CD4-positive, alpha-beta memory T cell (primary cell): ENCODE data around the gene RBBP8NL. TPM values are rescaled to one million over a fixed set of nuclear protein-coding genes. Genes with fewer than 3 reads are reported as not detected.

ENCODE experiments used
- CTCF ChIA-PET: fragments of 350-600 bp; sonication (Branson Sonifier 250); formaldehyde crosslinking; loops from one replicate; lab custom pipeline; 2021; ENCODE audit warnings: inconsistent platforms; ENCODE audit not compliant: partially characterized antibody; lab: Charles Lee
- POLR2A ChIA-PET: fragments of 350-600 bp; sonication (Branson Sonifier 250); formaldehyde crosslinking; loops from one replicate; lab custom pipeline; 2021; ENCODE audit not compliant: partially characterized antibody; lab: Charles Lee
- DNase-seq, 5 donors: peaks; one replicate each; pipeline versions ENCODE4 v3.0.0 to v3.0.0-alpha.2; 2020 to 2022; ENCODE audit warnings: mixed read lengths in 1 of 5
- H3K27ac ChIP-seq: one replicate; pipeline ENCODE4 v1.7.0; 2013; ENCODE audit warnings: low read depth, low read length
- H3K27me3 ChIP-seq: 2 replicates; pipeline ENCODE4 v1.7.0; 2013; ENCODE audit warnings: mild to moderate bottlenecking, low read length, moderate library complexity; ENCODE audit not compliant: insufficient read depth
- H3K36me3 ChIP-seq: 2 replicates; pipeline ENCODE4 v1.7.0; 2013; ENCODE audit warnings: mild to moderate bottlenecking, low read length, moderate library complexity; ENCODE audit not compliant: insufficient read depth
- H3K4me1 ChIP-seq: 2 replicates; pipeline ENCODE4 v1.7.0; 2013; ENCODE audit warnings: mild to moderate bottlenecking, low read length, moderate library complexity; ENCODE audit not compliant: insufficient read depth
- H3K4me3 ChIP-seq, 2 donors: one replicate each; pipeline ENCODE4 v1.7.0; 2013; ENCODE audit warnings: low read length in 2 of 2, mild to moderate bottlenecking in 1 of 2
- H3K9me3 ChIP-seq, 2 donors: one replicate each; pipeline ENCODE4 v1.7.0; 2013; ENCODE audit warnings: low read length in 2 of 2, control low read depth in 1 of 2; ENCODE audit not compliant: control insufficient read depth in 1 of 2
- H3K27ac Mint-ChIP-seq, 7 donors: one replicate each; pipeline ENCODE4 v1.8.0; 2020 to 2021; ENCODE audit warnings: mixed read lengths in 7 of 7, mild to moderate bottlenecking in 6 of 7, inconsistent platforms in 3 of 7, moderate library complexity in 3 of 7
- H3K27me3 Mint-ChIP-seq, 2 donors: one replicate each; pipeline ENCODE4 v1.8.0; 2020 to 2021; ENCODE audit warnings: mixed read lengths in 2 of 2
- H3K36me3 Mint-ChIP-seq, 2 donors: one replicate each; pipeline ENCODE4 v1.8.0; 2020 to 2021; ENCODE audit warnings: mixed read lengths in 2 of 2, inconsistent platforms in 1 of 2, mild to moderate bottlenecking in 1 of 2
- H3K4me1 Mint-ChIP-seq, 4 donors: one replicate each; pipeline ENCODE4 v1.8.0; 2020 to 2021; ENCODE audit warnings: mixed read lengths in 4 of 4, mild to moderate bottlenecking in 1 of 4
- H3K4me3 Mint-ChIP-seq, 8 donors: one replicate each; pipeline ENCODE4 v1.8.0; 2020 to 2021; ENCODE audit warnings: mixed read lengths in 8 of 8, mild to moderate bottlenecking in 7 of 8, moderate library complexity in 6 of 8, inconsistent platforms in 3 of 8
- H3K9me3 Mint-ChIP-seq, 8 donors: one replicate each; pipeline ENCODE4 v1.8.0; 2020 to 2021; ENCODE audit warnings: mixed read lengths in 8 of 8, mild to moderate bottlenecking in 5 of 8, inconsistent platforms in 3 of 8, moderate library complexity in 1 of 8
- intact Hi-C: fragments of 100-400 bp; cut with micrococcal nuclease; formaldehyde crosslinking; loops from one replicate; pipeline ENCODE4 v1.15.1; 2023
- polyA plus RNA-seq, 2 donors: library from polyadenylated mRNA; unstranded; fragments of 300-500 nt; fragmentation: Illumina TruSeq; gene quantifications; one replicate each; pipeline ENCODE4 v1.2.3, GENCODE V29; 2021
- total RNA-seq, 2 experiments: library from RNA; stranded (reverse); gene quantifications; one replicate each; pipeline ENCODE4 v1.2.3, GENCODE V29; 2021

The RBBP8NL gene
- total and polyA plus RNA-seq, 4 experiments from 2014 or later = not detected

DNA sequence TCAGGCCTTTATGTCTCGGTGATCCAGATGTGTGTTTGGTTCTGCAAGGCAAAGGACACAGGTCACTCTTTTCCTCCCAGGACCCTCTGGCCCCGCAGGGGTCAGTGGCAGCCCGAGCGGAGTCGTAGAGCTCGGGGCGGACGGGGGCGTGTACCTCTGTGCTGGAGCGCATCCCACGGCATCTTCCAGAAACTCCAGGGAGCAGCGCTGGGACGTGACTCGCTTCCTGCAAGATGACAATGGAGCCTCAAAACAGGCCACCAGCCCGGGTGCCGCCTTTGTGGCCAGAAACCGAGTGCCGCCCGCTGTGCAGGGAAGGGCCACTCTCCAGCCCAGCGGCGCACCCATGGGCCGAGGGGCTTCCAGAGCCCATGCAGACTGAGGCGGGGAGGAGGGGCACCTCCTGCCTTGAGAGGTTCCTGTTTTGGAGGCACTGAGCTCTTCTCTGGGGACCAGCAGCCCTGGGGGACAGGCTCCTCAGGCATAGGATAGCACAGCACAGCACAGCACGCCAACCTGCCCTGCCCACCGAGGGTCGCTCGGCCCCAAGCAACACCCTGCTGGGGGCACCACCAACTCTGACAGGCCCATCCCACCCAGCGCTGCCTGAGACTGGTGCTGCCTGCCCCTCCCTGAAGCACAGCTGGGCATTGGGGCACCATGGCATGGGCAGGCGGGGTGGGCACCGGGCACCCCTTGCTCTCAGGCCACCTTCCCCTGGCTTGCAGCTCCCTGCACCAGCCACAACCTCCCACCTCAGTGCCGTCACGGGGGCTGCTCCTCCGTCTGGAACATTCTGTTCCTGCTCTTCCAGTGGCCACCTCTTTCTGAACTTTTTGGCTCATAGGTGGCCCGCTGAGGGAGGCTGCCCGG, 30.7 kb downstream of the RBBP8NL start:
- H3K36me3 ChIP-seq = no peaks in the 10 kb centered on the region
- no peaks in the 10 kb centered on the region for H3K4me1 ChIP-seq
- Mint-ChIP-seq H3K36me3 (peaks cover 0 to 16% of the 10 kb centered on the region in 2 donors), H3K27ac (peak overlapping the region in 1 of 7 donors; percentile 29), H3K4me1 (peaks cover 0 to 5% (median 1%) of the 10 kb centered on the region in 4 donors), H3K4me3 (no peak overlapping the region), H3K9me3 (peaks cover 0 to 3% (median 0%) of the 10 kb centered on the region in 8 donors), H3K27me3 (no peaks in the 10 kb centered on the region)
- no peak overlapping the region for H3K4me3 ChIP-seq
- no peak overlapping the region for H3K27ac ChIP-seq
- H3K9me3 ChIP-seq = no peaks in the 10 kb centered on the region
- CTCF ChIA-PET = no interaction called here
- POLR2A ChIA-PET = no interaction called here
- intact Hi-C loops = no loop called here
- H3K27me3 ChIP-seq = no peaks in the 10 kb centered on the region
- no peak for DNase-seq

DNA sequence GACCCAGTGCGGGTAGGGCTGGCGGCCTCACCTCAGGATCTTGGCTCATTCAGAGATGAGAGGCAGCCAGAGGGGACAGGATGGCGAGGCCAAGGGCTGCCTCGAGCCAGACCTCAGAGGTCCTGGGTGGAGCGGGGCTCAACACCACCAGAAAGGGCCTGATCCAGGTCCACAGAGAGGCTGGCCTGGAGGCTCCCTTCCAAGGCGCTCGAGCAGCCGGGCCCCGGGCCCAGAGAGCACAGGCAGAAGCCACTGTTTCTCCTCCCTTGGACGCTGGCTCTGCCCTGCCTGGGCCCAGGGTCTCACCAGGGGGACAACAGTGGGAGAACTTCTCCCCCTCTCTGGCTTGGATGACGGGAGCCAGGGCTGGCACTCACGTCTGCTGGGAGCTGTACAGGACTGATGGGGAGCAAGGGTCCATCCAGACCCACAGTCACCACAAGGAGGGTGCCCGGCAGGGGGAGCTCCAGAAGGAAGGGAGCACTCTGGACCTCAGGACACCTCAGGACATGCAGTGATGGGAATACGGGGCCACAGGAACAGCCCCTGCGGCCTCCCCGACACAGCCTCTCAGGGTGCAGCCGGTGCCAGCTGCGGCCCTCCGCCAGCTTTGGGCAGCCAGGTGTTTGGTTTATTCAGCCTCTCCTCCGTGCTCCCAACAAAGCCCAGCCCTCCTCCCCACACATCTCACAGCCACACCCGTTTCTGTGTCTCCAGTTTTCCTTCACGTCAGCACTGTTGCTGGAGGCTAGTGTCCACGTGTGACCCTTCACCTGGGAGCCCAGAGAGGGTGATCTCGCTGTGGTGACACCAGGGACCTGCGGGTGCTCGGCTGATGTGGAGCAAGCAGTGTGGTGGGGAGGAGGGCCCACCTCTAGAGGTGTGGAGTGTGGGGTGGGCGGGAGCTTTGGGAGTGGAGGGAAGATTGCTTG, 31.8 kb downstream of the RBBP8NL start:
- Mint-ChIP-seq H3K4me1 (no peaks in the 10 kb centered on the region), H3K27me3 (no peaks in the 10 kb centered on the region), H3K27ac (no peak overlapping the region), H3K9me3 (peaks cover 0 to 3% (median 0%) of the 10 kb centered on the region in 8 donors), H3K4me3 (no peak overlapping the region), H3K36me3 (peaks cover 0 to 15% of the 10 kb centered on the region in 2 donors)
- CTCF ChIA-PET = no interaction called here
- no peak overlapping the region for H3K4me3 ChIP-seq
- H3K27me3 ChIP-seq = no peaks in the 10 kb centered on the region
- no peaks in the 10 kb centered on the region for H3K9me3 ChIP-seq
- intact Hi-C loops = no loop called here
- peaks cover 7% of the 10 kb centered on the region for H3K36me3 ChIP-seq
- no peak overlapping the region for H3K27ac ChIP-seq
- no peaks in the 10 kb centered on the region for H3K4me1 ChIP-seq
- no peak for DNase-seq
- POLR2A ChIA-PET = no interaction called here

DNA sequence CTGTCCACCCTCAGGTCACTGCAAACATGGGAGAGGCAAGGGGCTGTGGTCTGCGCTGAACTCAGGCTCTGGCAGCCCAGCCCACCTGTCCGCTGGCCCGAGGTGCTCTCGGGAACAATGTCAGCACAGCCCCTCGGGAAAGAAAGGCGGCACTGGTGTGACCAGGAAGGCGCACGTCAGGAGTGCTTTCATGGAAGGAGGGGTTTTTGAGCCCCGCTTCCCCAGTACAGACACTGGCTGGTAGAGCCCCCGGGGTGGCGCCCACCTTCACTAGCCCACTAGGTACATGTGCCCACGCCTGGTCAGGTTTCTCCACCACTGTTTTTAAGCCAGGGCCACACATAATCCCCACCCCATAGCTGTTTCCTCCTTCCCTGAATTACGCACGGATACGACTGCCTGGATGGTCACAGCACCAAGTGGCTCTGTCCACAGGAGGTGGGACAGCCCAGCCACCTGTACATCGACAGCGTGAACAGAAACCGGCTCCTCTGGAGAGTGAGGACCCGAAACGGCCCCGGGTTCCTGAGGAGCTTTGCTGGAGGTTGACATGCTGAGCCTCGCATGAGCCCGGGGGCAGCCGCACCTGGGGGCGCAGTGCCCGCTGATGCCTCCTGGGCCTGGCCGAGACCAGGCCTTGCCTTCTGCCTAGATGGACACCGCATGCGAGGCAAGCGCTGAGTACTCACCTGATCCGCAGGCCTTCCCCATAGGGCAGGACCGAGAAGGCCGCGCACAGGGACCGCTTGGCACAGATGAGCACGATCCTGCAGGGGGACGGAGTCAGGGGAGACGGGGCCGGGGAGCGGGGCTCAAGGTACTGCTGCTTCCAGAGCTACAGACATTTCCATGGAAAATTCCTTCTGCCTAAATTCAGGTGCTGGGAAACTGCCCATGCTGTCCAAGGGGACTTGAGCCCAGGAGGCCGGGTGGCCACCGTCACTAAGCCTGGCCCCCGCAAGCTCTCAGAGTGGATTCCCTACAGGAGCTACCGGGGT, 32.8 kb downstream of the RBBP8NL start:
- ChIA-PET CTCF (no interaction called here), POLR2A (no interaction called here)
- H3K27me3 Mint-ChIP-seq = no peaks in the 10 kb centered on the region
- H3K9me3 ChIP-seq = no peaks in the 10 kb centered on the region
- peaks cover 17% of the 10 kb centered on the region for H3K36me3 ChIP-seq
- H3K27ac ChIP-seq = no peak overlapping the region
- DNase-seq = no peak
- no peak overlapping the region for H3K27ac Mint-ChIP-seq
- H3K4me3 Mint-ChIP-seq = no peak overlapping the region
- H3K4me1 Mint-ChIP-seq = peaks cover 1 to 7% (median 4%) of the 10 kb centered on the region in 4 donors
- no peak overlapping the region for H3K4me3 ChIP-seq
- no peaks in the 10 kb centered on the region for H3K4me1 ChIP-seq
- H3K36me3 Mint-ChIP-seq = peaks cover 3 to 21% of the 10 kb centered on the region in 2 donors
- H3K27me3 ChIP-seq = no peaks in the 10 kb centered on the region
- peaks cover 0 to 3% (median 0%) of the 10 kb centered on the region in 8 donors for H3K9me3 Mint-ChIP-seq
- intact Hi-C loops = no loop called here

DNA sequence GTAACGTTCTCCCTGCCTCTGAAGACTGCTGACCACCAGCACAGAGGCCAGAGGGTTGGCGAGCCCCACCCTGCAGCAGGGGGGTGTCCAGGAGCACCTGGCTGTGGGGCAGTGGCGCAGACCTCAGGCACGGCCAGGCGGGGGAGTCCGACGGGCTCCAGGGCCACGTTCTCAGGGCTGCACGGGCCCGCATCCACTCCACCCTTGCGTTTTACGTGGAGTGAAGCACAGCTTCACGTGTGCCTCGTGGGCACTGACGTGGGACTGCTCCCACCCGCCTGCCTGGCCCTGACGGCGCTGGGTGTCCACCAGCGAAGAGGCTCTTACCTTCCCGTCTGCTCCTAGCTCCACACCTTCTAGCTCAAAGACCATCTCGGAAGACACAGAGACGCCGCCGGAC, 33.5 kb downstream of the RBBP8NL start:
- H3K9me3 Mint-ChIP-seq = peaks cover 0 to 3% (median 0%) of the 10 kb centered on the region in 8 donors

DNA sequence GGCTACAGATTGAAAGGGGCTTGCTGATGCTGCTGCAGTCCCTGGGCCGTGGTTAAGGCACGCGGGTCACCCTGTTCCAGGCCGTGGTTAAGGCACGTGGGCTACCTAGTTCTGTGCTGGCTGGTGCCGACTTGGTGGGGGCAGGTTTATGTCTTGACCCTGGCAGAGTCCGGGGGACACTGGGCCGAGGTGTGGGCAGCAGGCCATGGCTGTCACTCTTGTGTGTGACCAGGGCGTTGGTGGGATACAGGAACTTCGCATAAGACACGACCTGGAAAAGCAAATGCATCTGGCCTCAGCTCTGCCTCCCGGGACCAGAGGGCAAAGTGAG, 34.0 kb downstream of the RBBP8NL start:
- Histone ChIP-seq H3K4me3 (no peak overlapping the region), H3K36me3 (peaks cover 29% of the 10 kb centered on the region), H3K4me1 (peaks cover 11% of the 10 kb centered on the region), H3K27me3 (no peaks in the 10 kb centered on the region), H3K27ac (no peak overlapping the region), H3K9me3 (no peaks in the 10 kb centered on the region)
- Mint-ChIP-seq H3K4me3 (no peak overlapping the region), H3K27ac (no peak overlapping the region), H3K4me1 (peaks cover 7 to 19% (median 13%) of the 10 kb centered on the region in 4 donors), H3K36me3 (peaks cover 11 to 34% of the 10 kb centered on the region in 2 donors), H3K9me3 (peaks cover 0 to 3% (median 0%) of the 10 kb centered on the region in 8 donors), H3K27me3 (no peaks in the 10 kb centered on the region)
- ChIA-PET CTCF (no interaction called here), POLR2A (no interaction called here)
- no peak for DNase-seq
- intact Hi-C loops = no loop called here

More for the DNA sequence above, 33.5 kb downstream of the RBBP8NL start:
- H3K36me3 ChIP-seq = peaks cover 24% of the 10 kb centered on the region
- DNase-seq = no peak
- intact Hi-C loops = no loop called here
- Mint-ChIP-seq H3K27me3 (no peaks in the 10 kb centered on the region), H3K27ac (no peak overlapping the region), H3K4me3 (no peak overlapping the region), H3K36me3 (peaks cover 7 to 28% of the 10 kb centered on the region in 2 donors), H3K4me1 (peaks cover 4 to 14% (median 9%) of the 10 kb centered on the region in 4 donors)
- no peaks in the 10 kb centered on the region for H3K27me3 ChIP-seq
- CTCF ChIA-PET = no interaction called here
- POLR2A ChIA-PET = no interaction called here
- no peaks in the 10 kb centered on the region for H3K9me3 ChIP-seq
- H3K27ac ChIP-seq = no peak overlapping the region
- peaks cover 6% of the 10 kb centered on the region for H3K4me1 ChIP-seq
- no peak overlapping the region for H3K4me3 ChIP-seq

DNA sequence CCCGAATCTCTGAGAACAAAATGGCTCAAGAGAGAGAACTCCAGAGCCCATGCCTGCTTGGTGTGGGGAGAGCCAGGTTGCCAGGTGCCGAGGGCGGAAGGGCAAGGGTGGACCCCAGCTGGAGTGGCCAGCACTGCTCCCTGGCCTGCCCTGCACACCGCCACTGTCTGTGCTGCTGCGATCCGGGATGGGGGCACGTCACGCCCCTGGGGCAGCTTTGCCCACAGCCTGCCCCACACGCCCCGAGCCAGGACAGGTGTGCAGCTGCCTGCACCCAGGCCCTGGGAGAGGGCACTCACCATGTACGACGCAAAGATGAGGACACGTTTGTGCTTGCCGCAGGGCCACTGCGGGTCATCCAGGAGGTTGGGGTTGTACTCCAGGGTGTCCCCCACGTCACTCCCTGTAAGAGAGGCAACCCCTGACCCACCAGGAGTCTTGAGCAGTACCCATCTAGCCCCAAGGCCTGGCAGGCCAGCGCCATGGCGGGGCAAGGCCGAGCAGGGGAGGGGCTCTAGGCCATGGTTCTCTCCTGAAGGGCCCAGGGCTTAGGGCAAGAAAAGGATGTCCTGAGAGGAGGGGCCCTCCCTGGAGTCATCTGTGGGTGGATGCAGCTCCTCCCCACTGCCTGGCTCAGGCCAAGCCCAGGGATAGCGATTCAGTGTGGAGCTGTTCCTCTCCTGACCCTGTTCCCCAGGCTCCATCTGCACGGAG, 34.6 kb downstream of the RBBP8NL start:
- Histone ChIP-seq H3K36me3 (peaks cover 34% of the 10 kb centered on the region), H3K9me3 (no peaks in the 10 kb centered on the region), H3K27ac (no peak overlapping the region), H3K4me3 (no peak overlapping the region), H3K27me3 (no peaks in the 10 kb centered on the region), H3K4me1 (peaks cover 16% of the 10 kb centered on the region)
- no peak overlapping the region for H3K4me3 Mint-ChIP-seq
- ChIA-PET CTCF (no interaction called here), POLR2A (no interaction called here)
- H3K4me1 Mint-ChIP-seq = peaks cover 8 to 24% (median 16%) of the 10 kb centered on the region in 4 donors
- intact Hi-C loops = no loop called here
- H3K27me3 Mint-ChIP-seq = no peaks in the 10 kb centered on the region
- H3K36me3 Mint-ChIP-seq = peaks cover 14 to 39% of the 10 kb centered on the region in 2 donors
- no peak for DNase-seq
- H3K27ac Mint-ChIP-seq = no peak overlapping the region
- no peaks in the 10 kb centered on the region for H3K9me3 Mint-ChIP-seq
